ENCODE measurements around the gene CAMSAP1.
"Not testable (repeated sequence)": the region's sequence is repeated elsewhere in the genome, so short reads cannot be mapped to it uniquely, and the experiment has no call there.

The CAMSAP1 gene

GRCh38 chr9:135907431-135908092 is at the start of gene CAMSAP1:
TSS of gene CAMSAP1 (minus strand) at chr9:135907546. CDS start at chr9:135907159, 387 bp downstream.
- peak; percentile 95 for DNase-seq

GRCh38 chr9:135956802-135957174 is 49.4 kb upstream of the CAMSAP1 start:
- no peak for DNase-seq

GRCh38 chr9:135955934-135956801 is 48.8 kb upstream of the CAMSAP1 start:
- no peak for DNase-seq

- no peak for DNase-seq
These were observed 45.4 kb upstream of the CAMSAP1 start for GRCh38 chr9:135952664-135953206.

GRCh38 chr9:135951889-135952663 is 44.7 kb upstream of the CAMSAP1 start:
- DNase-seq = no peak

- not testable (repeated sequence) for DNase-seq
These were observed 44.0 kb upstream of the CAMSAP1 start for GRCh38 chr9:135951310-135951709.

GRCh38 chr9:135950841-135951240 is 43.5 kb upstream of the CAMSAP1 start:
- not testable (repeated sequence) for DNase-seq

- DNase-seq = no peak
These were observed 42.9 kb upstream of the CAMSAP1 start for GRCh38 chr9:135950135-135950682.

- no peak for DNase-seq
These were observed 42.3 kb upstream of the CAMSAP1 start for GRCh38 chr9:135949501-135950134.

GRCh38 chr9:135948968-135949367 is 41.6 kb upstream of the CAMSAP1 start:
- DNase-seq = no peak

- no peak for DNase-seq
These were observed 41.1 kb upstream of the CAMSAP1 start for GRCh38 chr9:135948446-135948845.

GRCh38 chr9:135947582-135947981 is 40.2 kb upstream of the CAMSAP1 start:
- DNase-seq = no peak

GRCh38 chr9:135947105-135947504 is 39.8 kb upstream of the CAMSAP1 start:
- DNase-seq = not testable (repeated sequence)

GRCh38 chr9:135946392-135946994 is 39.1 kb upstream of the CAMSAP1 start:
- no peak for DNase-seq

- no peak for DNase-seq
These were observed 38.6 kb upstream of the CAMSAP1 start for GRCh38 chr9:135945969-135946368.

GRCh38 chr9:135944444-135945252 is 37.3 kb upstream of the CAMSAP1 start:
- no peak for DNase-seq

GRCh38 chr9:135943604-135944003 is 36.3 kb upstream of the CAMSAP1 start:
- not testable (repeated sequence) for DNase-seq

- DNase-seq = no peak
These were observed 34.1 kb upstream of the CAMSAP1 start for GRCh38 chr9:135941288-135941995.

GRCh38 chr9:135939351-135940265 is 32.3 kb upstream of the CAMSAP1 start:
- DNase-seq = peak; percentile 19
